Measurements from ENCODE around the gene SPATC1L.

The SPATC1L gene

GRCh38 chr21:46189213-46189958 is 5.1 kb upstream of the SPATC1L start:
- no peaks in the 10 kb centered on the region for H3K36me3 ChIP-seq (ENCODE audit: control insufficient read depth, insufficient read depth, low read length)
- H3K9ac ChIP-seq = no peak overlapping the region
- peak overlapping the region; percentile 71 for H3K27ac ChIP-seq

GRCh38 chr21:46188226-46189212 is 4.3 kb upstream of the SPATC1L start:
- Histone ChIP-seq H3K9ac (no peak overlapping the region), H3K27ac (peak overlapping the region; percentile 71), H3K4me3 (ENCODE audit: low read depth, low read length) (no peak overlapping the region), H3K79me2 (no peaks in the 10 kb centered on the region), H3K36me3 (ENCODE audit: control insufficient read depth, insufficient read depth, low read length) (no peaks in the 10 kb centered on the region), H3K27me3 (ENCODE audit: control insufficient read depth, insufficient read depth, low read length) (no peaks in the 10 kb centered on the region), H3K4me1 (peaks cover 9% of the 10 kb centered on the region), H3K4me2 (ENCODE audit: low read length) (no peak overlapping the region), H2AFZ (peak overlapping the region; percentile 72), H3K9me3 (ENCODE audit: control insufficient read depth, low read length) (no peaks in the 10 kb centered on the region)
- TF ChIP-seq CTCF (IDR thresholded peaks at IDR 0.05) = no peak

More at GRCh38 chr21:46189213-46189958, 5.1 kb upstream of the SPATC1L start:
- H3K4me1 ChIP-seq = peaks cover 9% of the 10 kb centered on the region
- H3K4me3 ChIP-seq (ENCODE audit: low read depth, low read length) = no peak overlapping the region
- no peaks in the 10 kb centered on the region for H3K9me3 ChIP-seq (ENCODE audit: control insufficient read depth, low read length)
- H3K79me2 ChIP-seq = no peaks in the 10 kb centered on the region
- no peaks in the 10 kb centered on the region for H3K27me3 ChIP-seq (ENCODE audit: control insufficient read depth, insufficient read depth, low read length)
- H2AFZ ChIP-seq = peak overlapping the region; percentile 72
- H3K4me2 ChIP-seq (ENCODE audit: low read length) = no peak overlapping the region
- TF ChIP-seq CTCF (IDR thresholded peaks at IDR 0.05) = no peak

- Histone ChIP-seq H3K79me2 (no peaks in the 10 kb centered on the region), H3K4me1 (peaks cover 9% of the 10 kb centered on the region), H3K27ac (peak overlapping the region; percentile 71), H3K4me2 (ENCODE audit: low read length) (no peak overlapping the region), H3K9me3 (ENCODE audit: control insufficient read depth, low read length) (no peaks in the 10 kb centered on the region), H2AFZ (no peak overlapping the region), H3K9ac (no peak overlapping the region), H3K36me3 (ENCODE audit: control insufficient read depth, insufficient read depth, low read length) (no peaks in the 10 kb centered on the region), H3K27me3 (ENCODE audit: control insufficient read depth, insufficient read depth, low read length) (no peaks in the 10 kb centered on the region), H3K4me3 (ENCODE audit: low read depth, low read length) (no peak overlapping the region)
- no peak for TF ChIP-seq CTCF (IDR thresholded peaks at IDR 0.05)
Observed at GRCh38 chr21:46187814-46188213, 3.6 kb upstream of the SPATC1L start.

- no peak for TF ChIP-seq CTCF (IDR thresholded peaks at IDR 0.05)
- H2AFZ ChIP-seq = no peak overlapping the region
- no peak overlapping the region for H3K9ac ChIP-seq
- no peaks in the 10 kb centered on the region for H3K36me3 ChIP-seq (ENCODE audit: control insufficient read depth, insufficient read depth, low read length)
- no peaks in the 10 kb centered on the region for H3K79me2 ChIP-seq
- peaks cover 9% of the 10 kb centered on the region for H3K4me1 ChIP-seq
- H3K9me3 ChIP-seq (ENCODE audit: control insufficient read depth, low read length) = no peaks in the 10 kb centered on the region
- H3K4me3 ChIP-seq (ENCODE audit: low read depth, low read length) = no peak overlapping the region
- H3K27me3 ChIP-seq (ENCODE audit: control insufficient read depth, insufficient read depth, low read length) = no peaks in the 10 kb centered on the region
- H3K4me2 ChIP-seq (ENCODE audit: low read length) = no peak overlapping the region
- H3K27ac ChIP-seq = no peak overlapping the region
Observed at GRCh38 chr21:46187261-46187660, 3.0 kb upstream of the SPATC1L start.
